H9 (cell line): ENCODE measurements around the gene EPHA3. TPM values are rescaled to one million over a fixed set of nuclear protein-coding genes. Genes with fewer than 3 reads are reported as not detected.

Source experiments
- DNase-seq: peaks from one replicate; pipeline ENCODE4 v3.0.0-alpha.2; 2017
- H2AFZ ChIP-seq: one replicate; pipeline ENCODE4 v1.6.1; 2013; ENCODE audit warnings: mild to moderate bottlenecking, low read length, control low read depth, moderate library complexity
- H2AK5ac ChIP-seq: 2 replicates; pipeline ENCODE4 v1.6.1; 2013; ENCODE audit warnings: low read length, control low read depth, mixed read lengths; ENCODE audit not compliant: insufficient read length
- H2BK120ac ChIP-seq: one replicate; pipeline ENCODE4 v1.6.1; 2013; ENCODE audit warnings: low read depth, mild to moderate bottlenecking, low read length, control low read depth, inconsistent platforms; ENCODE audit not compliant: poor library complexity, severe bottlenecking
- H2BK12ac ChIP-seq: 2 replicates; pipeline ENCODE4 v1.6.1; 2013; ENCODE audit warnings: low read length, control low read depth, mixed read lengths, low read depth; ENCODE audit not compliant: insufficient read length
- H2BK15ac ChIP-seq: 2 replicates; pipeline ENCODE4 v1.6.1; 2013; ENCODE audit warnings: low read depth, low read length, control low read depth
- H2BK20ac ChIP-seq: one replicate; pipeline ENCODE4 v1.6.1; 2013; ENCODE audit warnings: low read depth, mild to moderate bottlenecking, low read length, control low read depth, inconsistent platforms; ENCODE audit not compliant: poor library complexity, severe bottlenecking
- H2BK5ac ChIP-seq: 2 replicates; pipeline ENCODE4 v1.6.1; 2013; ENCODE audit warnings: low read length, control low read depth, mixed read lengths; ENCODE audit not compliant: insufficient read length
- H3K14ac ChIP-seq: 2 replicates; pipeline ENCODE4 v1.6.1; 2013; ENCODE audit warnings: low read length, control low read depth; ENCODE audit not compliant: insufficient read depth
- H3K18ac ChIP-seq: 2 replicates; pipeline ENCODE4 v1.6.1; 2013; ENCODE audit warnings: low read depth, mild to moderate bottlenecking, mixed read lengths, low read length, control low read depth; ENCODE audit not compliant: insufficient read length
- H3K23ac ChIP-seq: 2 replicates; pipeline ENCODE4 v1.6.1; 2013; ENCODE audit warnings: low read length, control low read depth, mixed read lengths, low read depth; ENCODE audit not compliant: insufficient read length
- H3K23me2 ChIP-seq: 2 replicates; pipeline ENCODE4 v1.6.1; 2013; ENCODE audit warnings: low read depth, mild to moderate bottlenecking, mixed read lengths, low read length, control low read depth; ENCODE audit not compliant: insufficient read length, poor library complexity, severe bottlenecking
- H3K27ac ChIP-seq: 2 replicates; pipeline ENCODE4 v1.5.1; 2013; ENCODE audit warnings: low read length, control low read depth, mixed read lengths, low read depth; ENCODE audit not compliant: insufficient read length
- H3K27me3 ChIP-seq: 2 replicates; pipeline ENCODE4 v1.6.1; 2013; ENCODE audit warnings: low read length, control low read depth, inconsistent platforms; ENCODE audit not compliant: insufficient read depth
- H3K4ac ChIP-seq: 2 replicates; pipeline ENCODE4 v1.6.1; 2013; ENCODE audit warnings: low read depth, mild to moderate bottlenecking, control low read depth, inconsistent platforms, low read length, moderate library complexity
- H3K4me1 ChIP-seq: 2 replicates; pipeline ENCODE4 v1.6.1; 2013; ENCODE audit warnings: low read length, control low read depth, inconsistent platforms; ENCODE audit not compliant: insufficient read depth
- H3K4me2 ChIP-seq: 2 replicates; pipeline ENCODE4 v1.6.1; 2013; ENCODE audit warnings: low read length, control low read depth, mixed read lengths; ENCODE audit not compliant: insufficient read length, insufficient read depth
- H3K56ac ChIP-seq: 2 replicates; pipeline ENCODE4 v1.6.1; 2013; ENCODE audit warnings: low read depth, mild to moderate bottlenecking, mixed read lengths, low read length, control low read depth; ENCODE audit not compliant: insufficient read length
- H3K79me1 ChIP-seq: 2 replicates; pipeline ENCODE4 v1.6.1; 2013; ENCODE audit warnings: low read depth, mild to moderate bottlenecking, moderate library complexity, low read length, control low read depth, inconsistent platforms; ENCODE audit not compliant: insufficient read depth, poor library complexity, severe bottlenecking
- H3K79me2 ChIP-seq: 2 replicates; pipeline ENCODE4 v1.6.1; 2013; ENCODE audit warnings: low read length, control low read depth, inconsistent platforms; ENCODE audit not compliant: insufficient read depth
- H3K9ac ChIP-seq: 2 replicates; pipeline ENCODE4 v1.6.1; 2013; ENCODE audit warnings: low read length, control low read depth, mixed read lengths; ENCODE audit not compliant: insufficient read length; ENCODE audit errors: extremely low read depth
- H3K9me3 ChIP-seq: one replicate; pipeline ENCODE4 v1.6.1; 2013; ENCODE audit warnings: low read depth, low read length, inconsistent platforms; ENCODE audit not compliant: control insufficient read depth
- H3T11ph ChIP-seq: one replicate; pipeline ENCODE4 v1.6.1; 2013; ENCODE audit warnings: mild to moderate bottlenecking, low read length, control low read depth, inconsistent platforms
- H4K20me1 ChIP-seq: one replicate; pipeline ENCODE4 v1.6.1; 2013; ENCODE audit not compliant: control insufficient read depth, insufficient read length, insufficient read depth
- H4K5ac ChIP-seq: 2 replicates; pipeline ENCODE4 v1.6.1; 2013; ENCODE audit warnings: low read depth, mild to moderate bottlenecking, mixed read lengths, low read length, control low read depth; ENCODE audit not compliant: insufficient read length
- H4K8ac ChIP-seq: replicated peaks from 2 replicates; pipeline ENCODE4 v1.6.1; 2013; ENCODE audit warnings: low read length, control low read depth, mixed read lengths, low read depth; ENCODE audit not compliant: insufficient read length
- H4K91ac ChIP-seq: 2 replicates; pipeline ENCODE4 v1.6.1; 2013; ENCODE audit warnings: low read depth, mild to moderate bottlenecking, moderate library complexity, mixed read lengths, low read length, control low read depth; ENCODE audit not compliant: insufficient read length
- H3K27ac Mint-ChIP-seq, 3 experiments: 2 replicates in 2 of 3; 3 replicates in 1 of 3; pipeline ENCODE4 v1.8.0; 2020 to 2021; ENCODE audit warnings: mixed read lengths in 3 of 3, mild to moderate bottlenecking in 1 of 3, moderate library complexity in 1 of 3
- H3K27me3 Mint-ChIP-seq: 2 replicates; pipeline ENCODE4 v1.8.0; 2021; ENCODE audit warnings: low read depth, mild to moderate bottlenecking, moderate library complexity, mixed read lengths
- H3K36me3 Mint-ChIP-seq, 3 experiments: 2 replicates in 2 of 3; 3 replicates in 1 of 3; pipeline ENCODE4 v1.8.0; 2020 to 2021; ENCODE audit warnings: low read depth in 3 of 3, mixed read lengths in 3 of 3; ENCODE audit not compliant: insufficient read depth in 1 of 3
- H3K4me1 Mint-ChIP-seq, 2 experiments: 2 replicates each; pipeline ENCODE4 v1.8.0; 2020; ENCODE audit warnings: mixed read lengths in 2 of 2
- H3K4me3 Mint-ChIP-seq, 2 experiments: 2 replicates in 1 of 2; 3 replicates in 1 of 2; pipeline ENCODE4 v1.8.0; 2020 to 2021; ENCODE audit warnings: mild to moderate bottlenecking in 2 of 2, mixed read lengths in 2 of 2, moderate library complexity in 1 of 2
- H3K9me3 Mint-ChIP-seq, 2 experiments: 2 replicates in 1 of 2; 3 replicates in 1 of 2; pipeline ENCODE4 v1.8.0; 2020; ENCODE audit warnings: mild to moderate bottlenecking in 2 of 2, mixed read lengths in 2 of 2, moderate library complexity in 1 of 2
- CTCF ChIP-seq: fragments of 200-600 bp; sonication (generic); conservative IDR thresholded peaks from 3 replicates; pipeline ENCODE4 v1.8.0; 2021; ENCODE audit warnings: antibody characterized with exemption, mild to moderate bottlenecking
- WGBS: extraction: QIAGEN DNeasy Blood & Tissue Kit; methylation state at CpG from one replicate; pipeline ENCODE4 v1.1.7; 2013; ENCODE audit warnings: missing lambda C conversion rate, low lambda C conversion rate, mixed read lengths; ENCODE audit not compliant: insufficient read length; ENCODE audit errors: extremely low coverage; 5-methylcytosine and 5-hydroxymethylcytosine counted together
- total RNA-seq: library from RNA; stranded (reverse); gene quantifications from 2 replicates; pipeline ENCODE4 v1.2.1, GENCODE V29; 2021

The EPHA3 gene
- total RNA-seq, 1 experiment from 2014 or later = 0.66 TPM

- H2BK20ac ChIP-seq = no peak overlapping the region
- H3K79me2 ChIP-seq = no peaks in the 10 kb centered on the region
- Mint-ChIP-seq H3K27ac (no peak overlapping the region), H3K4me1 (0 out of 4 replicates have a peak, but pooled peaks cover 0 to 4% of the 10 kb centered on the region in 2 experiments), H3K4me3 (no peak overlapping the region), H3K9me3 (peaks cover 0 to 8% of the 10 kb centered on the region in 2 experiments; a peak in 1 of 5 replicates), H3K27me3 (no peaks in the 10 kb centered on the region), H3K36me3 (peaks cover 2 to 9% (median 4%) of the 10 kb centered on the region in 3 experiments; a peak in 3 of 7 replicates)
- H3K27ac ChIP-seq = no peak overlapping the region
- no peak overlapping the region for H3K4ac ChIP-seq
- no peak overlapping the region for H3K23ac ChIP-seq
- H2AFZ ChIP-seq = no peak overlapping the region
- DNase-seq = no peak
- no peaks in the 10 kb centered on the region; the same call in 1 of the 2 replicates for H3K27me3 ChIP-seq
- H3K4me1 ChIP-seq = no peaks in the 10 kb centered on the region
- no peaks in the 10 kb centered on the region for H3K23me2 ChIP-seq
- no peak overlapping the region for H2BK15ac ChIP-seq
- no peak overlapping the region for H4K5ac ChIP-seq
- H4K8ac ChIP-seq = no peak overlapping the region
- H4K20me1 ChIP-seq = no peaks in the 10 kb centered on the region
- H3K9ac ChIP-seq = no peak overlapping the region
- no peak overlapping the region for H2AK5ac ChIP-seq
- no peak overlapping the region for H4K91ac ChIP-seq
- H3K14ac ChIP-seq = no peak overlapping the region
- no peak overlapping the region for H2BK120ac ChIP-seq
- no peak overlapping the region for H2BK12ac ChIP-seq
- TF ChIP-seq CTCF = no peak
- no peaks in the 10 kb centered on the region for H3K79me1 ChIP-seq
- no peak overlapping the region for H3K4me2 ChIP-seq
- H3K56ac ChIP-seq = no peak overlapping the region
- no peak overlapping the region for H3K18ac ChIP-seq
- no peaks in the 10 kb centered on the region for H3K9me3 ChIP-seq
- no CpG with 5 or more reads among the region's 6 CpGs for WGBS
- no peak overlapping the region for H2BK5ac ChIP-seq
- no peak overlapping the region for H3T11ph ChIP-seq
Measured at GRCh38 chr3:89223188-89223587, 115.8 kb downstream of the EPHA3 start.
